PFSK-1 (cell line): ENCODE measurements around the gene ADCYAP1R1.

Source experiments
- FOXP2 ChIP-seq: optimal IDR thresholded peaks from 2 replicates; pipeline ENCODE3; 2011; ENCODE audit warnings: borderline replicate concordance, control low read depth, inconsistent platforms; ENCODE audit not compliant: insufficient read depth; ENCODE audit errors: extremely low read length, extremely low read depth
- POLR2AphosphoS5 ChIP-seq: IDR thresholded peaks from 2 replicates; pipeline ENCODE4 v1.6.1; 2012; ENCODE audit warnings: low read depth, mild to moderate bottlenecking, control low read depth, low read length, moderate library complexity
- REST ChIP-seq, 2 experiments: IDR thresholded peaks; 2 replicates each; pipeline versions ENCODE4 v1.6.1 to v1.8.0; 2011 to 2012; ENCODE audit warnings: low read depth in 2 of 2, low read length in 2 of 2, control low read depth in 1 of 2, inconsistent platforms in 1 of 2, mild to moderate bottlenecking in 1 of 2, moderate library complexity in 1 of 2; ENCODE audit not compliant: insufficient read depth in 1 of 2
- SIN3A ChIP-seq: IDR thresholded peaks from 2 replicates; pipeline ENCODE4 v1.6.1; 2012; ENCODE audit warnings: mild to moderate bottlenecking, low read length, moderate library complexity, borderline replicate concordance; ENCODE audit not compliant: insufficient read depth
- TAF1 ChIP-seq: IDR thresholded peaks from 2 replicates; pipeline ENCODE4 v1.6.1; 2012; ENCODE audit warnings: low read length, control low read depth, borderline replicate concordance; ENCODE audit not compliant: insufficient read depth

GRCh38 chr7:31110331-31111108, 58.4 kb downstream of the ADCYAP1R1 start:
- no peak for TF ChIP-seq SIN3A
- no peak for TF ChIP-seq TAF1
- TF ChIP-seq POLR2AphosphoS5: no peak
- no peak for TF ChIP-seq REST (IDR thresholded peaks at IDR 0.05; ENCODE audit: insufficient read depth in 1 of 2, low read depth in 2 of 2, low read length in 2 of 2)
- TF ChIP-seq FOXP2: no peak
